Choroid plexus epithelial cell (primary cell): ENCODE measurements around the gene RNFT2.
"Not testable (repeated sequence)": the region's sequence is repeated elsewhere in the genome, so short reads cannot be mapped to it uniquely, and the experiment has no call there.

ENCODE experiments used
- DNase-seq: peaks from one replicate; pipeline ENCODE4 v3.0.0-alpha.2; 2010; ENCODE audit warnings: low read depth
- H3K4me3 ChIP-seq: 2 replicates; pipeline ENCODE4 v1.5.1; 2011; ENCODE audit warnings: low read depth, mild to moderate bottlenecking, control low read depth, low read length, moderate library complexity
- CTCF ChIP-seq: conservative IDR thresholded peaks from 2 replicates; pipeline ENCODE4 v1.5.1; 2011; ENCODE audit warnings: low read depth, mild to moderate bottlenecking, control low read depth, inconsistent platforms, low read length, moderate library complexity

The RNFT2 gene

GRCh38 chr12:116806845-116807440 lies 68.8 kb downstream of the RNFT2 start:
- TF ChIP-seq CTCF, result no peak
- no peak for DNase-seq
- no peak overlapping the region for H3K4me3 ChIP-seq

- no peak for TF ChIP-seq CTCF
- DNase-seq, result no peak
- no peak overlapping the region for H3K4me3 ChIP-seq
These were observed 69.4 kb downstream of the RNFT2 start for GRCh38 chr12:116807546-116807945.

GRCh38 chr12:116808113-116809105 lies 70.3 kb downstream of the RNFT2 start:
- DNase-seq, result no peak
- H3K4me3 ChIP-seq, result no peak overlapping the region
- no peak for TF ChIP-seq CTCF

GRCh38 chr12:116812238-116812637 lies 74.1 kb downstream of the RNFT2 start:
- H3K4me3 ChIP-seq, result no peak overlapping the region
- TF ChIP-seq CTCF, result no peak
- no peak for DNase-seq

- DNase-seq, result no peak
- TF ChIP-seq CTCF, result no peak
These were observed 75.3 kb downstream of the RNFT2 start for GRCh38 chr12:116813271-116814041.

GRCh38 chr12:116814766-116815165 lies 76.7 kb downstream of the RNFT2 start:
- H3K4me3 ChIP-seq, DNase-seq: not testable (repeated sequence)

More at GRCh38 chr12:116813271-116814041, 75.3 kb downstream of the RNFT2 start:
- no peak overlapping the region for H3K4me3 ChIP-seq

GRCh38 chr12:116818341-116818856 lies 80.3 kb downstream of the RNFT2 start:
- TF ChIP-seq CTCF, result no peak
- peak overlapping the region; percentile 81 for H3K4me3 ChIP-seq
- DNase-seq, result peak; percentile 12
